HepG2 (cell line): ENCODE measurements around the gene TCF7L2. TPM values are rescaled to one million over a fixed set of nuclear protein-coding genes. Genes with fewer than 3 reads are reported as not detected.

ENCODE experiments used
- ATF3 ChIP-seq: sonication (generic); formaldehyde crosslinking; IDR thresholded peaks from 2 replicates; pipeline ENCODE4 v1.4.0; 2020; ENCODE audit warnings: missing genetic modification reagents
- CREM ChIP-seq, 2 experiments: sonication (generic) in 1 of 2; formaldehyde crosslinking in 1 of 2; IDR thresholded peaks; 2 replicates each; pipeline versions ENCODE4 v1.4.0 to v1.6.1; 2016 to 2020; ENCODE audit warnings: antibody characterized with exemption in 1 of 2, mild to moderate bottlenecking in 1 of 2, missing genetic modification reagents in 1 of 2
- IKZF1 ChIP-seq: fragments of 450-650 bp; IDR thresholded peaks from 2 replicates; pipeline ENCODE4 v1.7.1; 2016
- KAT7 ChIP-seq: IDR thresholded peaks from 2 replicates; pipeline ENCODE4 v1.6.1; 2018; ENCODE audit warnings: borderline replicate concordance, missing compliant biosample characterization
- NR3C1 ChIP-seq: sonication (generic); formaldehyde crosslinking; IDR thresholded peaks from 2 replicates; pipeline ENCODE4 v1.4.0; 2020; ENCODE audit warnings: missing genetic modification reagents
- PHF21A ChIP-seq: sonication (generic); formaldehyde crosslinking; IDR thresholded peaks from 2 replicates; pipeline ENCODE4 v1.5.0; 2020; ENCODE audit warnings: mild to moderate bottlenecking, missing genetic modification reagents
- SAFB2 ChIP-seq: sonication (generic); formaldehyde crosslinking; IDR thresholded peaks from 2 replicates; pipeline ENCODE4 v1.5.1; 2020; ENCODE audit warnings: missing genetic modification reagents, low read depth, mild to moderate bottlenecking, borderline replicate concordance
- SRY ChIP-seq: sonication (generic); formaldehyde crosslinking; IDR thresholded peaks from 2 replicates; pipeline ENCODE4 v1.8.0; 2022; ENCODE audit warnings: mild to moderate bottlenecking, missing genetic modification reagents
- TBL1XR1 ChIP-seq: fragments of 150-350 bp; IDR thresholded peaks from 2 replicates; pipeline ENCODE4 v1.6.1; 2014; ENCODE audit warnings: borderline replicate concordance, low read length; ENCODE audit not compliant: partially characterized antibody
- WIZ ChIP-seq: sonication (generic); formaldehyde crosslinking; IDR thresholded peaks from 2 replicates; pipeline ENCODE4 v1.5.1; 2020; ENCODE audit warnings: mild to moderate bottlenecking, missing genetic modification reagents
- ZBTB34 ChIP-seq: sonication (generic); formaldehyde crosslinking; IDR thresholded peaks from 2 replicates; pipeline ENCODE4 v1.8.0; 2022; ENCODE audit warnings: mild to moderate bottlenecking, missing genetic modification reagents
- ZNF569 ChIP-seq: sonication (generic); formaldehyde crosslinking; IDR thresholded peaks from 2 replicates; pipeline ENCODE4 v1.5.0; 2020; ENCODE audit warnings: mild to moderate bottlenecking, missing genetic modification reagents, moderate library complexity, borderline replicate concordance
- ZNF589 ChIP-seq: sonication (generic); formaldehyde crosslinking; conservative IDR thresholded peaks from 2 replicates; pipeline ENCODE4 v1.8.0; 2022; ENCODE audit warnings: mild to moderate bottlenecking, moderate library complexity, missing genetic modification reagents
- ZNF598 ChIP-seq: sonication (generic); formaldehyde crosslinking; IDR thresholded peaks from 2 replicates; pipeline ENCODE4 v1.5.1; 2020; ENCODE audit warnings: mild to moderate bottlenecking, missing genetic modification reagents, borderline replicate concordance
- polyA plus RNA-seq, 8 experiments: library from polyadenylated mRNA; depleted of rRNA in 3 of 8; stranded (reverse) in 7 of 8; unstranded in 1 of 8; fragments of >200 nt; fragmentation: Illumina TruSeq in 4 of 8; extraction: Trizol in 4 of 8; gene quantifications; 2 replicates each; pipeline versions ENCODE4 v1.2.1 to v1.2.3, GENCODE V29; 2011 to 2016; ENCODE audit warnings: low read depth in 4 of 8, missing spikeins in 1 of 8, mixed read lengths in 1 of 8; ENCODE audit not compliant: insufficient read depth in 1 of 8
- total RNA-seq, 5 experiments: library from RNA; depleted of rRNA; stranded (reverse); fragments of >200 nt; fragmentation: Illumina TruSeq; extraction: Trizol; gene quantifications; 2 replicates each; pipeline ENCODE4 v1.2.3, GENCODE V29; 2016; ENCODE audit warnings: low read depth in 1 of 5
- TF ChIP-seq, protein P1 (sequence below): sonication (generic); formaldehyde crosslinking; IDR thresholded peaks from 2 replicates; pipeline ENCODE4 v1.4.0; 2020; ENCODE audit warnings: missing genetic modification reagents, low read depth, mild to moderate bottlenecking, borderline replicate concordance
- TF ChIP-seq, protein P2 (sequence below): sonication (generic); formaldehyde crosslinking; IDR thresholded peaks from 2 replicates; pipeline ENCODE4 v1.4.0; 2020; ENCODE audit warnings: low read depth, missing genetic modification reagents
- TF ChIP-seq, protein P3 (sequence below): sonication (generic); formaldehyde crosslinking; IDR thresholded peaks from 2 replicates; pipeline ENCODE4 v1.4.0; 2020; ENCODE audit warnings: missing genetic modification reagents

TCF7L2 gene
- total and polyA plus RNA-seq, 2 of the 13 experiments (the other 11 are each of a cell fraction or from before 2014, with no cell fraction given), result 3.9 to 13.7 TPM

GRCh38 chr10:113007343-113007771, 57.3 kb downstream of the TCF7L2 start (continued):
- TF ChIP-seq, protein P1, sequence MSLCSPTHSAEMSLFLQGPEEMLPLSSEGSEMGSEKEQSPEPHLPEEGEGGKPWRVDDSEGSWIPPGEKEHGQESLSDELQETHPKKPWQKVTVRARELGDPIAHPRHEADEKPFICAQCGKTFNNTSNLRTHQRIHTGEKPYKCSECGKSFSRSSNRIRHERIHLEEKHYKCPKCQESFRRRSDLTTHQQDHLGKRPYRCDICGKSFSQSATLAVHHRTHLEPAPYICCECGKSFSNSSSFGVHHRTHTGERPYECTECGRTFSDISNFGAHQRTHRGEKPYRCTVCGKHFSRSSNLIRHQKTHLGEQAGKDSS (CRISPR knock-in tag), result peak; percentile 82
- no peak for TF ChIP-seq SRY (CRISPR knock-in tag)
- TF ChIP-seq ZBTB34 (CRISPR knock-in tag), result no peak
- no peak; the same call in 1 of the 2 replicates for TF ChIP-seq ZNF589
- TF ChIP-seq ZNF569 (CRISPR knock-in tag), result no peak
- TF ChIP-seq TBL1XR1, result peak; percentile 99
- peak; percentile 91 for TF ChIP-seq CREM (IDR thresholded peaks at IDR 0.05)
- TF ChIP-seq CREM (CRISPR knock-in tag; IDR thresholded peaks at IDR 0.05), result no peak
- TF ChIP-seq KAT7 (CRISPR knock-in tag), result no peak
- 0 out of 2 replicates have a peak, but pooled peaks have one; percentile 44 for TF ChIP-seq ATF3 (CRISPR knock-in tag)
- no peak for TF ChIP-seq IKZF1
- TF ChIP-seq ZNF598 (CRISPR knock-in tag), result no peak
- TF ChIP-seq PHF21A (CRISPR knock-in tag), result peak; percentile 73
- TF ChIP-seq, protein P2, sequence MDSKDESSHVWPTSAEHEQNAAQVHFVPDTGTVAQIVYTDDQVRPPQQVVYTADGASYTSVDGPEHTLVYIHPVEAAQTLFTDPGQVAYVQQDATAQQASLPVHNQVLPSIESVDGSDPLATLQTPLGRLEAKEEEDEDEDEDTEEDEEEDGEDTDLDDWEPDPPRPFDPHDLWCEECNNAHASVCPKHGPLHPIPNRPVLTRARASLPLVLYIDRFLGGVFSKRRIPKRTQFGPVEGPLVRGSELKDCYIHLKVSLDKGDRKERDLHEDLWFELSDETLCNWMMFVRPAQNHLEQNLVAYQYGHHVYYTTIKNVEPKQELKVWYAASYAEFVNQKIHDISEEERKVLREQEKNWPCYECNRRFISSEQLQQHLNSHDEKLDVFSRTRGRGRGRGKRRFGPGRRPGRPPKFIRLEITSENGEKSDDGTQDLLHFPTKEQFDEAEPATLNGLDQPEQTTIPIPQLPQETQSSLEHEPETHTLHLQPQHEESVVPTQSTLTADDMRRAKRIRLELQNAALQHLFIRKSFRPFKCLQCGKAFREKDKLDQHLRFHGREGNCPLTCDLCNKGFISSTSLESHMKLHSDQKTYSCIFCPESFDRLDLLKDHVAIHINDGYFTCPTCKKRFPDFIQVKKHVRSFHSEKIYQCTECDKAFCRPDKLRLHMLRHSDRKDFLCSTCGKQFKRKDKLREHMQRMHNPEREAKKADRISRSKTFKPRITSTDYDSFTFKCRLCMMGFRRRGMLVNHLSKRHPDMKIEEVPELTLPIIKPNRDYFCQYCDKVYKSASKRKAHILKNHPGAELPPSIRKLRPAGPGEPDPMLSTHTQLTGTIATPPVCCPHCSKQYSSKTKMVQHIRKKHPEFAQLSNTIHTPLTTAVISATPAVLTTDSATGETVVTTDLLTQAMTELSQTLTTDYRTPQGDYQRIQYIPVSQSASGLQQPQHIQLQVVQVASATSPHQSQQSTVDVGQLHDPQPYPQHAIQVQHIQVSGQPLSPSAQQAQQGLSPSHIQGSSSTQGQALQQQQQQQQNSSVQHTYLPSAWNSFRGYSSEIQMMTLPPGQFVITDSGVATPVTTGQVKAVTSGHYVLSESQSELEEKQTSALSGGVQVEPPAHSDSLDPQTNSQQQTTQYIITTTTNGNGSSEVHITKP (CRISPR knock-in tag), result no peak
- no peak for TF ChIP-seq SAFB2
- TF ChIP-seq NR3C1, result no peak
- TF ChIP-seq, protein P3, sequence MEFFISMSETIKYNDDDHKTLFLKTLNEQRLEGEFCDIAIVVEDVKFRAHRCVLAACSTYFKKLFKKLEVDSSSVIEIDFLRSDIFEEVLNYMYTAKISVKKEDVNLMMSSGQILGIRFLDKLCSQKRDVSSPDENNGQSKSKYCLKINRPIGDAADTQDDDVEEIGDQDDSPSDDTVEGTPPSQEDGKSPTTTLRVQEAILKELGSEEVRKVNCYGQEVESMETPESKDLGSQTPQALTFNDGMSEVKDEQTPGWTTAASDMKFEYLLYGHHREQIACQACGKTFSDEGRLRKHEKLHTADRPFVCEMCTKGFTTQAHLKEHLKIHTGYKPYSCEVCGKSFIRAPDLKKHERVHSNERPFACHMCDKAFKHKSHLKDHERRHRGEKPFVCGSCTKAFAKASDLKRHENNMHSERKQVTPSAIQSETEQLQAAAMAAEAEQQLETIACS (CRISPR knock-in tag), result no peak
- TF ChIP-seq WIZ (CRISPR knock-in tag), result no peak
